ENCODE measurements around the gene FOXJ1. TPM values are rescaled to one million over a fixed set of nuclear protein-coding genes. Genes with fewer than 3 reads are reported as not detected.

Gene FOXJ1
- total RNA-seq, 1 experiment from 2014 or later = 0.28 TPM

DNA sequence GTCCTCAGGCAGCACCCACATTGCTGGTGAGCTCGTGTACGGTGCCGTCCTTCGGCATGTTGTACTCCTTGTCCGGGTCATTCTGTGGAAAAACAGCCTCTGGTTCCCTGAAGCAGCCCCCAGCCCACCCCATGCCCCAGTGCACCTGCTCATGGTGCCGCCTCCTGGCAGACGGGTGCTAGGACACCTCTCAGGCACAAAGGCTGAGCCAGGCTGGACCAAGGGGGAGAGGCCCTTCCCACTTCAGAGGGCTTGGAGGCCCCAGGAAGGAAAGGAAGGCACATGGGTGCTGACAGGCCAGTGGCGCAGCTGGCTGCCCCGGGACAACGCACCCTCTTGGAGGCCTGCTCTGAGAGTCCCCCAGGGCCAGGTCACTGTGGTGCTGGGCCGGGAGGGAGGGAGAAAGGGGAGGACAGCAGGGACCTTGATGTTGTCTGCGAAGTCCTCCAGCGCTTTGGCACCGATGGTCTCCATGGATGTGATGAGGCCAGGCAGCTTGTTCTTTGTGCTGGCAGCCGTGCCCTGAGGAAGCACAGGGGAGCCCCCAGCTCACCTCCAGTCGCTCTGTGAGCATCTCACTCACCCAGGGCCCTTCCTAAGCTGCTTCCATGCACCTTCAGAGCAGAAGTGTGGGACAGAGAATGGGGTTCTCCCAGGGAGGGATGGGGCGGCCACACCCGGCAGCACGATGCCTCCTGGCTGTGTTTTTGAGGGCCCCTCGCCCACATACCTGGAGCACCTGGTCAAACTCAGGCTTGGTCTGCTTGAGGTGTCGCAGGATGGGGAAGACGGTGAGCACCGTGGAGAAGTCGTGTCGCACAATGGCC lies 52.8 kb downstream of the FOXJ1 start:
- intact Hi-C loops (cut with micrococcal nuclease; ENCODE audit: unreplicated experiment) = no loop called here
- CTCF ChIA-PET = no interaction called here

DNA sequence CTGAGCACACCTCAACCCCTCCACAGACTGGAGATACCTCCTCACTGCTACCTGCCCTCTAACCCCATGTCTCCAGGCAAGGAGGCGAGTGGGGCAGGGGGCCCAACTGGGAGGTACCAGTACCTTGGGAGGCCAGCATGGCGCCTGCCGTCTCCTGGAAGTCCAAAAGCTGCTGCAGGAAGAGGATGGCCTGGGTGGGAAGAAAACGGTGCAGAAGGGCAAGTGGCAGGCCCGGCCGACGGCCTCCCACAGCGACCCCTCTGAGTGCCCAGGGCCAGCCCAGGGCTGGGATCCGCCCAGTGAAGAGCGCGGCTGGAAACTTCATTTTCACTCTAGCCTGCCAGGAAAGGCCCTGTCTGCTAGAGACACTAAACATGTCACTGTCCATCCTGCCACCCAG lies 53.5 kb downstream of the FOXJ1 start:
- no TSS peak for BruUV-seq (replicated peaks)
- Histone ChIP-seq H3K36me3 (ENCODE audit: control insufficient read depth, insufficient read depth, low read length) (peaks cover 3% of the 10 kb centered on the region; the same call in 1 of the 2 replicates), H3K9me3 (ENCODE audit: control insufficient read depth, insufficient read depth, low read depth, low read length) (no peaks in the 10 kb centered on the region), H3K27me3 (ENCODE audit: control insufficient read depth, insufficient read depth, low read length) (no peaks in the 10 kb centered on the region), H3K4me1 (ENCODE audit: control insufficient read depth, insufficient read depth, low read length) (no peaks in the 10 kb centered on the region), H3K4me3 (ENCODE audit: low read depth in 2 of 2, low read length in 2 of 2) (no peak overlapping the region), H3K27ac (ENCODE audit: low read length) (no peak overlapping the region)
- ChIA-PET POLR2A (no interaction called here), CTCF (no interaction called here)
- intact Hi-C loops (cut with micrococcal nuclease; ENCODE audit: unreplicated experiment) (no loop called here), in situ Hi-C loops (cut with HindIII; ENCODE audit: low pct_unique_long_range_greater_than_20kb, low sequenced_read_pairs) (no loop called here)
- no peak for TF ChIP-seq TCF7L2 (IDR thresholded peaks at IDR 0.05; ENCODE audit: low read depth, low read length)
- TF ChIP-seq POLR2AphosphoS5 (IDR thresholded peaks at IDR 0.05; ENCODE audit: low read depth, low read length) = peak; percentile 5; the same call in 1 of the 2 replicates
- no peak for DNase-seq (ENCODE audit: low read depth, low spot score)
- ATAC-seq = no peak

More for the DNA sequence above, 52.8 kb downstream of the FOXJ1 start:
- Histone ChIP-seq H3K9me3 (ENCODE audit: control insufficient read depth, insufficient read depth, low read depth, low read length) (no peaks in the 10 kb centered on the region), H3K27me3 (ENCODE audit: control insufficient read depth, insufficient read depth, low read length) (no peaks in the 10 kb centered on the region), H3K36me3 (ENCODE audit: control insufficient read depth, insufficient read depth, low read length) (peaks cover 3% of the 10 kb centered on the region; the same call in 1 of the 2 replicates), H3K27ac (ENCODE audit: low read length) (no peak overlapping the region), H3K4me3 (ENCODE audit: low read depth in 2 of 2, low read length in 2 of 2) (no peak overlapping the region), H3K4me1 (ENCODE audit: control insufficient read depth, insufficient read depth, low read length) (no peaks in the 10 kb centered on the region)
- POLR2A ChIA-PET = no interaction called here
- peak; percentile 61 for ATAC-seq
- in situ Hi-C loops (cut with HindIII; ENCODE audit: low pct_unique_long_range_greater_than_20kb, low sequenced_read_pairs) = no loop called here
- TF ChIP-seq, protein P1, sequence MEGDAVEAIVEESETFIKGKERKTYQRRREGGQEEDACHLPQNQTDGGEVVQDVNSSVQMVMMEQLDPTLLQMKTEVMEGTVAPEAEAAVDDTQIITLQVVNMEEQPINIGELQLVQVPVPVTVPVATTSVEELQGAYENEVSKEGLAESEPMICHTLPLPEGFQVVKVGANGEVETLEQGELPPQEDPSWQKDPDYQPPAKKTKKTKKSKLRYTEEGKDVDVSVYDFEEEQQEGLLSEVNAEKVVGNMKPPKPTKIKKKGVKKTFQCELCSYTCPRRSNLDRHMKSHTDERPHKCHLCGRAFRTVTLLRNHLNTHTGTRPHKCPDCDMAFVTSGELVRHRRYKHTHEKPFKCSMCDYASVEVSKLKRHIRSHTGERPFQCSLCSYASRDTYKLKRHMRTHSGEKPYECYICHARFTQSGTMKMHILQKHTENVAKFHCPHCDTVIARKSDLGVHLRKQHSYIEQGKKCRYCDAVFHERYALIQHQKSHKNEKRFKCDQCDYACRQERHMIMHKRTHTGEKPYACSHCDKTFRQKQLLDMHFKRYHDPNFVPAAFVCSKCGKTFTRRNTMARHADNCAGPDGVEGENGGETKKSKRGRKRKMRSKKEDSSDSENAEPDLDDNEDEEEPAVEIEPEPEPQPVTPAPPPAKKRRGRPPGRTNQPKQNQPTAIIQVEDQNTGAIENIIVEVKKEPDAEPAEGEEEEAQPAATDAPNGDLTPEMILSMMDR (IDR thresholded peaks at IDR 0.05) = no peak
- no peak for TF ChIP-seq SIN3A (IDR thresholded peaks at IDR 0.05; ENCODE audit: borderline replicate concordance, insufficient read depth, low read depth, low read length)
- no peak for TF ChIP-seq TCF7L2 (IDR thresholded peaks at IDR 0.05; ENCODE audit: low read depth, low read length)
- TF ChIP-seq, protein P2, sequence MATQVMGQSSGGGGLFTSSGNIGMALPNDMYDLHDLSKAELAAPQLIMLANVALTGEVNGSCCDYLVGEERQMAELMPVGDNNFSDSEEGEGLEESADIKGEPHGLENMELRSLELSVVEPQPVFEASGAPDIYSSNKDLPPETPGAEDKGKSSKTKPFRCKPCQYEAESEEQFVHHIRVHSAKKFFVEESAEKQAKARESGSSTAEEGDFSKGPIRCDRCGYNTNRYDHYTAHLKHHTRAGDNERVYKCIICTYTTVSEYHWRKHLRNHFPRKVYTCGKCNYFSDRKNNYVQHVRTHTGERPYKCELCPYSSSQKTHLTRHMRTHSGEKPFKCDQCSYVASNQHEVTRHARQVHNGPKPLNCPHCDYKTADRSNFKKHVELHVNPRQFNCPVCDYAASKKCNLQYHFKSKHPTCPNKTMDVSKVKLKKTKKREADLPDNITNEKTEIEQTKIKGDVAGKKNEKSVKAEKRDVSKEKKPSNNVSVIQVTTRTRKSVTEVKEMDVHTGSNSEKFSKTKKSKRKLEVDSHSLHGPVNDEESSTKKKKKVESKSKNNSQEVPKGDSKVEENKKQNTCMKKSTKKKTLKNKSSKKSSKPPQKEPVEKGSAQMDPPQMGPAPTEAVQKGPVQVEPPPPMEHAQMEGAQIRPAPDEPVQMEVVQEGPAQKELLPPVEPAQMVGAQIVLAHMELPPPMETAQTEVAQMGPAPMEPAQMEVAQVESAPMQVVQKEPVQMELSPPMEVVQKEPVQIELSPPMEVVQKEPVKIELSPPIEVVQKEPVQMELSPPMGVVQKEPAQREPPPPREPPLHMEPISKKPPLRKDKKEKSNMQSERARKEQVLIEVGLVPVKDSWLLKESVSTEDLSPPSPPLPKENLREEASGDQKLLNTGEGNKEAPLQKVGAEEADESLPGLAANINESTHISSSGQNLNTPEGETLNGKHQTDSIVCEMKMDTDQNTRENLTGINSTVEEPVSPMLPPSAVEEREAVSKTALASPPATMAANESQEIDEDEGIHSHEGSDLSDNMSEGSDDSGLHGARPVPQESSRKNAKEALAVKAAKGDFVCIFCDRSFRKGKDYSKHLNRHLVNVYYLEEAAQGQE (IDR thresholded peaks at IDR 0.05; ENCODE audit: insufficient read depth in 1 of 2, low read depth in 2 of 2, low read length in 1 of 2) = no peak
- TF ChIP-seq POLR2AphosphoS5 (IDR thresholded peaks at IDR 0.05; ENCODE audit: low read depth, low read length) = no peak
- DNase-seq (ENCODE audit: low read depth, low spot score) = no peak
- no TSS peak for BruUV-seq (replicated peaks)

DNA sequence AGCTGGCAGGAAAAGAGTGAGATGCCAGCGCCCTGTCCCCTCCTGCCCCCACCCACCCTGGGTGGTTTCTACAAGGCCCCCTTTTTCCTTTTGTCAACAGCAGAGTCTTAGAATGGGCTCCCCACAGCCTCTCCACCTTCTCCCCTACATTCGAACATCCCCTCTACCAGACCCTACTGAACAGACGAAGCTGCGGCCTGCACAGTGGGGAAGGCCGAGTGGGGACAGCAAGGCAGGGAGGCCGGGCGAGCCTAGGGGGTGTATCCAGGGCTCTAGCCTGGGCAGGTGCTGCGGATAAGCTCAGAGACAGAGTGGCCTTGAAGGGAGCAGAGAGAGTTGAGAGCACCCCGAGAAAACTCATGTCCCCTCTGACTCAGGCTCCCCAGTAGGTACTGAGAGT lies 54.7 kb downstream of the FOXJ1 start:
- CTCF ChIA-PET = no interaction called here
- no peaks in the 10 kb centered on the region for H3K4me1 ChIP-seq (ENCODE audit: control insufficient read depth, insufficient read depth, low read length)
- intact Hi-C loops (cut with micrococcal nuclease; ENCODE audit: unreplicated experiment) = no loop called here
- ATAC-seq (no peak), DNase-seq (ENCODE audit: low read depth, low spot score) (no peak)
- H3K27ac ChIP-seq (ENCODE audit: low read length) = no peak overlapping the region
- H3K27me3 ChIP-seq (ENCODE audit: control insufficient read depth, insufficient read depth, low read length) = no peaks in the 10 kb centered on the region
- no peaks in the 10 kb centered on the region for H3K9me3 ChIP-seq (ENCODE audit: control insufficient read depth, insufficient read depth, low read depth, low read length)
- TF ChIP-seq TCF7L2 (IDR thresholded peaks at IDR 0.05; ENCODE audit: low read depth, low read length) (no peak), POLR2AphosphoS5 (IDR thresholded peaks at IDR 0.05; ENCODE audit: low read depth, low read length) (no peak)
- TF ChIP-seq, protein P1 (IDR thresholded peaks at IDR 0.05) = no peak
- TF ChIP-seq, protein P2 (IDR thresholded peaks at IDR 0.05; ENCODE audit: insufficient read depth in 1 of 2, low read depth in 2 of 2, low read length in 1 of 2) = no peak
- POLR2A ChIA-PET = interaction anchor here (0.9 kb wide), 1 partner anchor 9 kb away, joined by 4 read pairs; no protein-coding TSS in a partner anchor
- BruUV-seq (replicated peaks) = no TSS peak
- H3K4me3 ChIP-seq (ENCODE audit: low read depth in 2 of 2, low read length in 2 of 2) = no peak overlapping the region
- peaks cover 3% of the 10 kb centered on the region; the same call in 1 of the 2 replicates for H3K36me3 ChIP-seq (ENCODE audit: control insufficient read depth, insufficient read depth, low read length)
- in situ Hi-C loops (cut with HindIII; ENCODE audit: low pct_unique_long_range_greater_than_20kb, low sequenced_read_pairs) = no loop called here

All from Panc1 (cell line).